ENCODE measurements around the gene PAK1. TPM values are rescaled to one million over a fixed set of nuclear protein-coding genes. Genes with fewer than 3 reads are reported as not detected.

Gene PAK1
- total RNA-seq, 1 donor from 2014 or later = 54.8 TPM

- intact Hi-C loops (cut with micrococcal nuclease) = no loop called here
Observed at GRCh38 chr11:77440678-77441077, 33.2 kb downstream of the PAK1 start.

GRCh38 chr11:77438487-77438886 lies 35.4 kb downstream of the PAK1 start:
- intact Hi-C loops (cut with micrococcal nuclease) = no loop called here

GRCh38 chr11:77436969-77437368 lies 36.9 kb downstream of the PAK1 start:
- intact Hi-C loops (cut with micrococcal nuclease) = no loop called here

GRCh38 chr11:77436506-77436905 lies 37.4 kb downstream of the PAK1 start:
- intact Hi-C loops (cut with micrococcal nuclease) = no loop called here

GRCh38 chr11:77435972-77436371 lies 37.9 kb downstream of the PAK1 start:
- intact Hi-C loops (cut with micrococcal nuclease) = no loop called here

- intact Hi-C loops (cut with micrococcal nuclease) = no loop called here
Observed at GRCh38 chr11:77431813-77432212, 42.1 kb downstream of the PAK1 start.

- intact Hi-C loops (cut with micrococcal nuclease) = no loop called here
Observed at GRCh38 chr11:77428598-77428997, 45.3 kb downstream of the PAK1 start.

GRCh38 chr11:77425346-77425745 lies 48.5 kb downstream of the PAK1 start:
- intact Hi-C loops (cut with micrococcal nuclease) = no loop called here

- intact Hi-C loops (cut with micrococcal nuclease) = no loop called here
Observed at GRCh38 chr11:77424644-77425043, 49.2 kb downstream of the PAK1 start.

GRCh38 chr11:77423624-77424023 lies 50.3 kb downstream of the PAK1 start:
- intact Hi-C loops (cut with micrococcal nuclease) = no loop called here

GRCh38 chr11:77422687-77423086 lies 51.2 kb downstream of the PAK1 start:
- intact Hi-C loops (cut with micrococcal nuclease) = no loop called here

- intact Hi-C loops (cut with micrococcal nuclease) = no loop called here
Observed at GRCh38 chr11:77421041-77421723, 52.7 kb downstream of the PAK1 start.

GRCh38 chr11:77418971-77419597 lies 54.8 kb downstream of the PAK1 start:
- intact Hi-C loops (cut with micrococcal nuclease) = no loop called here

- intact Hi-C loops (cut with micrococcal nuclease) = no loop called here
Observed at GRCh38 chr11:77418155-77418970, 55.5 kb downstream of the PAK1 start.

- intact Hi-C loops (cut with micrococcal nuclease) = no loop called here
Observed at GRCh38 chr11:77416357-77416756, 57.5 kb downstream of the PAK1 start.

GRCh38 chr11:77413850-77414460 lies 59.9 kb downstream of the PAK1 start:
- intact Hi-C loops (cut with micrococcal nuclease) = no loop called here

GRCh38 chr11:77412814-77413213 lies 61.1 kb downstream of the PAK1 start:
- intact Hi-C loops (cut with micrococcal nuclease) = no loop called here

- intact Hi-C loops (cut with micrococcal nuclease) = loop anchor here (1.0 to 2.0 kb wide), 3 partner anchors 37 to 583 kb away; partner anchors contain the start of gene PAK1
Observed at GRCh38 chr11:77411717-77412441, 62.0 kb downstream of the PAK1 start.

GRCh38 chr11:77411137-77411707 lies 62.7 kb downstream of the PAK1 start:
- intact Hi-C loops (cut with micrococcal nuclease) = loop anchor here (1.0 to 2.0 kb wide), 3 partner anchors 38 to 584 kb away; partner anchors contain the start of gene PAK1

GRCh38 chr11:77410076-77410827 lies 63.6 kb downstream of the PAK1 start:
- intact Hi-C loops (cut with micrococcal nuclease) = loop anchor here (2.0 kb wide), 1 partner anchor 39 kb away; no protein-coding TSS in a partner anchor

Measured in T-helper 1 cell treated with Interleukin-12 subunit alpha and Interleukin-12 subunit beta and Interleukin-4 antibody, amounts not matched to agents 30 ng/mL and 1 ng/mL, for 36 hours (primary cell).